HepG2 (cell line): Measurements from ENCODE around the gene RHOG.

Experiments used
- DBP ChIP-seq: sonication (generic); formaldehyde crosslinking; IDR thresholded peaks from 2 replicates; pipeline ENCODE4 v1.4.0; 2020; ENCODE audit warnings: missing genetic modification reagents; ENCODE audit errors: not compliant biosample characterization
- ELK4 ChIP-seq: sonication (generic); formaldehyde crosslinking; IDR thresholded peaks from 2 replicates; pipeline ENCODE4 v1.9.0; 2021; ENCODE audit warnings: missing genetic modification reagents, borderline replicate concordance
- FOXM1 ChIP-seq: sonication (generic); formaldehyde crosslinking; IDR thresholded peaks from 2 replicates; pipeline ENCODE4 v1.5.0; 2020; ENCODE audit warnings: missing genetic modification reagents
- IRF9 ChIP-seq: sonication (generic); formaldehyde crosslinking; IDR thresholded peaks from 2 replicates; pipeline ENCODE4 v1.8.0; 2022; ENCODE audit warnings: missing genetic modification reagents, mild to moderate bottlenecking, borderline replicate concordance
- MYC ChIP-seq: sonication (generic); formaldehyde crosslinking; IDR thresholded peaks from 2 replicates; pipeline ENCODE4 v1.9.0; 2021; ENCODE audit warnings: missing genetic modification reagents, borderline replicate concordance
- POLR2A ChIP-seq, 2 experiments: IDR thresholded peaks; 2 replicates each; pipeline ENCODE4 v1.6.1; 2011; ENCODE audit warnings: low read depth in 2 of 2, low read length in 2 of 2, mild to moderate bottlenecking in 1 of 2, moderate library complexity in 1 of 2; ENCODE audit not compliant: insufficient read depth in 1 of 2
- POLR2AphosphoS5 ChIP-seq: IDR thresholded peaks from 2 replicates; pipeline ENCODE4 v1.6.1; 2012; ENCODE audit warnings: low read depth, low read length
- PRMT3 ChIP-seq: sonication (generic); formaldehyde crosslinking; IDR thresholded peaks from 2 replicates; pipeline ENCODE4 v1.8.1; 2022; ENCODE audit warnings: low read depth, mild to moderate bottlenecking, moderate library complexity, missing genetic modification reagents, borderline replicate concordance
- RAD21 ChIP-seq: fragments of 450-650 bp; formaldehyde crosslinking; IDR thresholded peaks from 2 replicates; pipeline ENCODE4 v1.5.0; 2020; ENCODE audit warnings: mild to moderate bottlenecking
- STAT5B ChIP-seq: sonication (generic); formaldehyde crosslinking; IDR thresholded peaks from 2 replicates; pipeline ENCODE4 v1.4.0; 2020; ENCODE audit warnings: missing genetic modification reagents
- TEAD2 ChIP-seq: sonication (generic); formaldehyde crosslinking; IDR thresholded peaks from 2 replicates; pipeline ENCODE4 v1.9.0; 2021; ENCODE audit warnings: missing genetic modification reagents
- ZBTB20 ChIP-seq: sonication (generic); formaldehyde crosslinking; IDR thresholded peaks from 2 replicates; pipeline ENCODE4 v1.8.1; 2023; ENCODE audit warnings: missing genetic modification reagents, low read depth, mild to moderate bottlenecking, borderline replicate concordance
- ZNF782 ChIP-seq: sonication (generic); formaldehyde crosslinking; IDR thresholded peaks from 2 replicates; pipeline ENCODE4 v1.4.0; 2020; ENCODE audit warnings: missing genetic modification reagents, mild to moderate bottlenecking, borderline replicate concordance
- ZNF891 ChIP-seq: sonication (generic); formaldehyde crosslinking; IDR thresholded peaks from 2 replicates; pipeline ENCODE4 v1.5.0; 2020; ENCODE audit warnings: mild to moderate bottlenecking, missing genetic modification reagents

DNA sequence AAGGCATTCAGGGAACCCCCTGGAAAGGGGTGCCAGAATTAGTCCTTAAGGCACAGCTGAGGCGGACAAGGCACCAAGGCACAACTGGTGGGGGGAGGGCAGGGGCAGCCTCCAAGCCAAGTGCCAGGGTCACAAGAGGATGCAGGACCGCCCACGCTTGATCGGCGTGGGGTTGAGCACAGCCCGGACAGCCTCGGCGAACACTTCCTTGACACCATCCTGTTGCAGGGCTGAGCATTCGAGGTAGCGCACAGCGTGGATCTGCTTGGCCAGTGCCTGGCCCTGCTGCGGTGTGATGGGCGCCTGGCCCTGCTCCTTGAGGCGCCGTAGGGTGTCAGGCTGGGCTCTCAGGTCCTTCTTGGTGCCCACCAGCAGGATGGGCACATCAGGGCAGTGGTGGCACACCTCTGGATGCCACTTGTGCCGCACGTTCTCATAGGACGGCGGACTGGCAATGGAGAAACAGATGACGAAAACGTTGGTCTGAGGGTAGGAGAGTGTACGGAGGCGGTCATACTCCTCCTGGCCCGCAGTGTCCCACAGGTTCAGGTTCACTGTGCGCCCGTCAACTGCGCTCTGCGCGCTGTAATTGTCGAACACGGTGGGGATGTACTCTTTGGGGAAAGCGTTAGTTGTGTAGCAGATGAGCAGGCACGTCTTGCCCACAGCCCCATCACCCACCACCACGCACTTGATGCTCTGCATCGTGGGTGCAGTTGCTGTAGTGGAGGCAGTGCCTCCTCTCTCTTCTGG, 13.1 kb downstream of the RHOG start:
- no peak for TF ChIP-seq POLR2A (IDR thresholded peaks at IDR 0.05; ENCODE audit: insufficient read depth in 1 of 2, low read depth in 2 of 2, low read length in 2 of 2)
- TF ChIP-seq MYC (CRISPR knock-in tag): no peak
- TF ChIP-seq IRF9 (CRISPR knock-in tag): no peak
- TF ChIP-seq DBP: no peak
- no peak for TF ChIP-seq PRMT3 (CRISPR knock-in tag)
- TF ChIP-seq RAD21: no peak
- no peak for TF ChIP-seq ZNF782 (CRISPR knock-in tag)
- TF ChIP-seq ELK4 (CRISPR knock-in tag): no peak
- TF ChIP-seq ZBTB20: no peak
- no peak for TF ChIP-seq POLR2AphosphoS5
- TF ChIP-seq FOXM1 (CRISPR knock-in tag): no peak
- no peak for TF ChIP-seq TEAD2
- no peak for TF ChIP-seq STAT5B (CRISPR knock-in tag)
- no peak for TF ChIP-seq ZNF891 (CRISPR knock-in tag)
